ENCODE data around the gene MB.

The MB gene

DNA sequence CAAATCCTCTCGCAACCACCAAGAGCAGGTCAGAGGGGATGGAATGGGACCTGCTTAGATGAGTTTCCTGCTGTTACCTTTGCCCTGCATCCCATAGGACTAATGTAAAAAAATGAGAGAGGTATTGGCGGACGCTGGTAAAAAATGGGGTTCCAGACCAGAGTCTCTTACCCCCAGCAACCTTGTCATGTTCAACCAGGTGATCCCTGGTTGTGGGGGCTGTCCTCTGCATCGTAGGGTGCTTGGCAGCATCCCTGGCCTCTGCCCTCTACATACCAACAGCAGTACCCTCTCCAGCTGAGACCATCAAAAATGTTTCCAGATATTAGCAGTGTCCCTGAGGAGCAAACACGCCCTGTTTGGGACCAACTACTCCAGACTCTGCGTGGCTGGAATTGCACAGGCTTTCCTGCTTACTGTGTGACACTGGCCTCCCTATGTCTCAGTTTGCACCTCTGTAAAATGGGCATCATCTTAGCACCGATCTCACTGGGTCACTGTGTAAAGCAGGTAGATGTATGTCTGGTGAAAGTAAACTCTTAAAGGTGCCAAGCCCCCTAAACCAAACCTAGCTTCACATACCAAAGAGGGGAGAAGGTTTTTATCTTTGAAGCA lies 32.6 kb upstream of the MB start:
- H3K27ac ChIP-seq, result no peak overlapping the region
- H3K4me3 ChIP-seq (ENCODE audit: low read depth, low read length), result no peak overlapping the region
- DNase-seq, result peak; percentile 40
- H3K9me3 ChIP-seq (ENCODE audit: severe bottlenecking), result peaks cover 13% of the 10 kb centered on the region
- no peaks in the 10 kb centered on the region for H3K36me3 ChIP-seq
- H3K27me3 ChIP-seq (ENCODE audit: insufficient read depth, low read depth, severe bottlenecking), result peaks cover 40% of the 10 kb centered on the region
- TF ChIP-seq, protein P1, sequence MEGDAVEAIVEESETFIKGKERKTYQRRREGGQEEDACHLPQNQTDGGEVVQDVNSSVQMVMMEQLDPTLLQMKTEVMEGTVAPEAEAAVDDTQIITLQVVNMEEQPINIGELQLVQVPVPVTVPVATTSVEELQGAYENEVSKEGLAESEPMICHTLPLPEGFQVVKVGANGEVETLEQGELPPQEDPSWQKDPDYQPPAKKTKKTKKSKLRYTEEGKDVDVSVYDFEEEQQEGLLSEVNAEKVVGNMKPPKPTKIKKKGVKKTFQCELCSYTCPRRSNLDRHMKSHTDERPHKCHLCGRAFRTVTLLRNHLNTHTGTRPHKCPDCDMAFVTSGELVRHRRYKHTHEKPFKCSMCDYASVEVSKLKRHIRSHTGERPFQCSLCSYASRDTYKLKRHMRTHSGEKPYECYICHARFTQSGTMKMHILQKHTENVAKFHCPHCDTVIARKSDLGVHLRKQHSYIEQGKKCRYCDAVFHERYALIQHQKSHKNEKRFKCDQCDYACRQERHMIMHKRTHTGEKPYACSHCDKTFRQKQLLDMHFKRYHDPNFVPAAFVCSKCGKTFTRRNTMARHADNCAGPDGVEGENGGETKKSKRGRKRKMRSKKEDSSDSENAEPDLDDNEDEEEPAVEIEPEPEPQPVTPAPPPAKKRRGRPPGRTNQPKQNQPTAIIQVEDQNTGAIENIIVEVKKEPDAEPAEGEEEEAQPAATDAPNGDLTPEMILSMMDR (IDR thresholded peaks at IDR 0.05; ENCODE audit: low read depth, low read length), result no peak

- no peak overlapping the region for H3K4me3 ChIP-seq (ENCODE audit: low read depth, low read length)
- H3K27me3 ChIP-seq (ENCODE audit: insufficient read depth, low read depth, severe bottlenecking), result peaks cover 40% of the 10 kb centered on the region
- no peak overlapping the region for H3K27ac ChIP-seq
- TF ChIP-seq, protein P1 (IDR thresholded peaks at IDR 0.05; ENCODE audit: low read depth, low read length), result no peak
- no peaks in the 10 kb centered on the region for H3K36me3 ChIP-seq
- H3K9me3 ChIP-seq (ENCODE audit: severe bottlenecking), result peaks cover 13% of the 10 kb centered on the region
- no peak for DNase-seq
Measured at GRCh38 chr22:35649026-35649553, 32.0 kb upstream of the MB start.

GRCh38 chr22:35648066-35649025 lies 31.2 kb upstream of the MB start, which contains the start of gene APOL6:
Gene APOL6 (plus strand): TSS chr22:35648446. CDS start chr22:35656426, 7,980 bp downstream.
- H3K27ac ChIP-seq, result no peak within 1 kb of the TSS
- no peak for DNase-seq
- TF ChIP-seq, protein P1 (IDR thresholded peaks at IDR 0.05; ENCODE audit: low read depth, low read length), result no peak

DNA sequence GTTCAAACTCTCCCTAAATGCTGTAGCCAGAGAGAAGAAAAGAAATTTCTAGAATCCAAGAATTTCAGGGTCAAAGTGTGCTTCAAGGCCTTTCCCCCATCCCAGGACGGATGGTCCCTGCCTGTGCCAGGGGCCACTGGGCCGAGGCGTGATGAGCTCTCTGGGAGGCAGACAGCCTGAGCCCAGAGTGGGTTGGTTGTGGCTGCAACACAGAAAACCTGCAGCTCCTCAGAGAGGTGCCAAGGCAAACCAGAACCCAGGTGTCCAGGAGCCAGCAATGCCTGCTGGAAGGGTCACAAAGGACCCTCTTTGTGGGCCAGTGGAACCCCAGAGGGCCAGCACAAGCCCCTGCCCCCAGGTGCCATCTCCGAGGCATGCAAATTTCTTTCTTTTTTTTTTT lies 28.5 kb upstream of the MB start:
- Histone ChIP-seq H3K36me3 (no peaks in the 10 kb centered on the region), H3K9me3 (ENCODE audit: severe bottlenecking) (no peaks in the 10 kb centered on the region), H3K4me3 (ENCODE audit: low read depth, low read length) (no peak overlapping the region), H3K27ac (no peak overlapping the region), H3K27me3 (ENCODE audit: insufficient read depth, low read depth, severe bottlenecking) (peaks cover 27% of the 10 kb centered on the region)
- no peak for DNase-seq
- TF ChIP-seq, protein P1 (IDR thresholded peaks at IDR 0.05; ENCODE audit: low read depth, low read length), result no peak

More at GRCh38 chr22:35648066-35649025, 31.2 kb upstream of the MB start, which contains the start of gene APOL6:
- Histone ChIP-seq H3K36me3 (no peaks in the 10 kb centered on the region), H3K27me3 (ENCODE audit: insufficient read depth, low read depth, severe bottlenecking) (peaks cover 34% of the 10 kb centered on the region), H3K9me3 (ENCODE audit: severe bottlenecking) (peaks cover 13% of the 10 kb centered on the region), H3K4me3 (ENCODE audit: low read depth, low read length) (peak within 1 kb of the TSS; percentile 21; the same call in 1 of the 2 replicates)

- TF ChIP-seq, protein P1 (IDR thresholded peaks at IDR 0.05; ENCODE audit: low read depth, low read length), result no peak
- DNase-seq, result no peak
- Histone ChIP-seq H3K4me3 (ENCODE audit: low read depth, low read length) (no peak overlapping the region), H3K36me3 (no peaks in the 10 kb centered on the region), H3K9me3 (ENCODE audit: severe bottlenecking) (no peaks in the 10 kb centered on the region), H3K27me3 (ENCODE audit: insufficient read depth, low read depth, severe bottlenecking) (peaks cover 22% of the 10 kb centered on the region), H3K27ac (no peak overlapping the region)
Measured at GRCh38 chr22:35643991-35644390, 26.9 kb upstream of the MB start.
